HepG2 (cell line): ENCODE measurements around the gene PXT1. TPM values are rescaled to one million over a fixed set of nuclear protein-coding genes. Genes with fewer than 3 reads are reported as not detected.
A peak's percentile ranks its signal among the peaks of the same experiment; 100 is the strongest.

Source experiments
- ARNTL ChIP-seq: sonication (generic); formaldehyde crosslinking; IDR thresholded peaks from 2 replicates; pipeline ENCODE4 v1.4.0; 2020; ENCODE audit warnings: mild to moderate bottlenecking, missing genetic modification reagents
- BATF2 ChIP-seq: sonication (generic); formaldehyde crosslinking; IDR thresholded peaks from 2 replicates; pipeline ENCODE4 v1.8.0; 2022; ENCODE audit warnings: mild to moderate bottlenecking, missing genetic modification reagents, moderate library complexity
- CREM ChIP-seq, 2 experiments: sonication (generic) in 1 of 2; formaldehyde crosslinking in 1 of 2; IDR thresholded peaks; 2 replicates each; pipeline versions ENCODE4 v1.4.0 to v1.6.1; 2016 to 2020; ENCODE audit warnings: antibody characterized with exemption in 1 of 2, mild to moderate bottlenecking in 1 of 2, missing genetic modification reagents in 1 of 2
- DPF2 ChIP-seq: sonication (generic); formaldehyde crosslinking; IDR thresholded peaks from 2 replicates; pipeline ENCODE4 v1.4.0; 2020; ENCODE audit warnings: mild to moderate bottlenecking, low read depth, missing genetic modification reagents, borderline replicate concordance
- DR1 ChIP-seq: sonication (generic); formaldehyde crosslinking; IDR thresholded peaks from 2 replicates; pipeline ENCODE4 v1.8.0; 2021; ENCODE audit warnings: mild to moderate bottlenecking, missing genetic modification reagents, inconsistent platforms
- EHMT2 ChIP-seq: fragments of 200-600 bp; sonication (generic); IDR thresholded peaks from 2 replicates; pipeline ENCODE4 v1.7.0; 2017; ENCODE audit warnings: antibody characterized with exemption, low read depth, low read length, borderline replicate concordance
- FOXA3 ChIP-seq: IDR thresholded peaks from 2 replicates; pipeline ENCODE4 v1.6.1; 2016; ENCODE audit warnings: missing genetic modification reagents, missing compliant biosample characterization
- GTF2F1 ChIP-seq: fragments of 150-350 bp; IDR thresholded peaks from 2 replicates; pipeline ENCODE4 v1.6.1; 2014; ENCODE audit warnings: low read length
- MIER2 ChIP-seq: IDR thresholded peaks from 2 replicates; pipeline ENCODE4 v1.6.1; 2016; ENCODE audit warnings: missing biosample characterization, missing genetic modification reagents
- NCOA2 ChIP-seq: sonication (generic); formaldehyde crosslinking; IDR thresholded peaks from 2 replicates; pipeline ENCODE4 v1.8.0; 2022; ENCODE audit warnings: inconsistent platforms
- NKX3-1 ChIP-seq: sonication (generic); formaldehyde crosslinking; IDR thresholded peaks from 2 replicates; pipeline ENCODE4 v1.5.0; 2020; ENCODE audit warnings: missing genetic modification reagents
- SMARCE1 ChIP-seq: fragments of 450-650 bp; IDR thresholded peaks from 2 replicates; pipeline ENCODE4 v1.6.1; 2017; ENCODE audit warnings: borderline replicate concordance
- STAG1 ChIP-seq: sonication (generic); formaldehyde crosslinking; IDR thresholded peaks from 2 replicates; pipeline ENCODE4 v1.4.0; 2020; ENCODE audit warnings: missing genetic modification reagents
- TMF1 ChIP-seq: sonication (generic); formaldehyde crosslinking; IDR thresholded peaks from 2 replicates; pipeline ENCODE4 v1.8.1; 2022; ENCODE audit warnings: low read depth, missing genetic modification reagents
- YY1 ChIP-seq: IDR thresholded peaks from 2 replicates; pipeline ENCODE4 v1.6.1; 2011; ENCODE audit warnings: low read length, low read depth, moderate library complexity, mild to moderate bottlenecking; ENCODE audit not compliant: insufficient read depth, insufficient replicate concordance
- ZBTB25 ChIP-seq: IDR thresholded peaks from 2 replicates; pipeline ENCODE4 v1.6.1; 2018; ENCODE audit warnings: missing genetic modification reagents
- ZMAT3 ChIP-seq: sonication (generic); formaldehyde crosslinking; conservative IDR thresholded peaks from 2 replicates; pipeline ENCODE4 v1.7.0; 2021; ENCODE audit warnings: missing genetic modification reagents
- ZNF142 ChIP-seq: sonication (generic); formaldehyde crosslinking; IDR thresholded peaks from 2 replicates; pipeline ENCODE4 v1.4.0; 2020; ENCODE audit warnings: missing genetic modification reagents
- ZNF230 ChIP-seq: sonication (generic); formaldehyde crosslinking; IDR thresholded peaks from 2 replicates; pipeline ENCODE4 v1.4.0; 2020; ENCODE audit warnings: mild to moderate bottlenecking, missing genetic modification reagents
- ZNF367 ChIP-seq: sonication (generic); formaldehyde crosslinking; IDR thresholded peaks from 2 replicates; pipeline ENCODE4 v1.4.0; 2020; ENCODE audit warnings: missing genetic modification reagents, borderline replicate concordance
- ZNF44 ChIP-seq: sonication (generic); formaldehyde crosslinking; IDR thresholded peaks from 2 replicates; pipeline ENCODE4 v1.5.1; 2020; ENCODE audit warnings: mild to moderate bottlenecking, missing genetic modification reagents
- ZNF543 ChIP-seq: sonication (generic); formaldehyde crosslinking; IDR thresholded peaks from 2 replicates; pipeline ENCODE4 v1.4.0; 2020; ENCODE audit warnings: mild to moderate bottlenecking, missing genetic modification reagents
- ZNF841 ChIP-seq: sonication (generic); formaldehyde crosslinking; IDR thresholded peaks from 2 replicates; pipeline ENCODE4 v1.8.1; 2023; ENCODE audit warnings: missing genetic modification reagents, borderline replicate concordance
- ZNF883 ChIP-seq: sonication (generic); formaldehyde crosslinking; IDR thresholded peaks from 2 replicates; pipeline ENCODE4 v1.5.1; 2020; ENCODE audit warnings: mild to moderate bottlenecking, missing genetic modification reagents; ENCODE audit errors: not compliant biosample characterization
- ZSCAN29 ChIP-seq: sonication (generic); formaldehyde crosslinking; conservative IDR thresholded peaks from 2 replicates; pipeline ENCODE4 v1.4.0; 2020; ENCODE audit warnings: mild to moderate bottlenecking, missing genetic modification reagents
- polyA plus RNA-seq, 8 experiments: library from polyadenylated mRNA; depleted of rRNA in 3 of 8; stranded (reverse) in 7 of 8; unstranded in 1 of 8; fragments of >200 nt; fragmentation: Illumina TruSeq in 4 of 8; extraction: Trizol in 4 of 8; gene quantifications; 2 replicates each; pipeline versions ENCODE4 v1.2.1 to v1.2.3, GENCODE V29; 2011 to 2016; ENCODE audit warnings: low read depth in 4 of 8, missing spikeins in 1 of 8, mixed read lengths in 1 of 8; ENCODE audit not compliant: insufficient read depth in 1 of 8
- total RNA-seq, 5 experiments: library from RNA; depleted of rRNA; stranded (reverse); fragments of >200 nt; fragmentation: Illumina TruSeq; extraction: Trizol; gene quantifications; 2 replicates each; pipeline ENCODE4 v1.2.3, GENCODE V29; 2016; ENCODE audit warnings: low read depth in 1 of 5

PXT1 gene
- total and polyA plus RNA-seq, 2 of the 13 experiments (the other 11 are each of a cell fraction or from before 2014, with no cell fraction given) = 0.04 TPM; not detected in 1

GRCh38 chr6:36441307-36441894 is 1.3 kb downstream of the PXT1 start (continued):
- TF ChIP-seq BATF2 (CRISPR knock-in tag) = no peak
- TF ChIP-seq DPF2 (CRISPR knock-in tag) = no peak
- TF ChIP-seq ZBTB25 (CRISPR knock-in tag) = peak; percentile 73; the same call in 1 of the 2 replicates
- TF ChIP-seq ZNF142 (CRISPR knock-in tag) = no peak
- TF ChIP-seq GTF2F1 = 0 out of 2 replicates have a peak, but pooled peaks have one; percentile 52
- TF ChIP-seq SMARCE1 = no peak
- TF ChIP-seq ZNF883 (CRISPR knock-in tag) = no peak
- TF ChIP-seq ZSCAN29 (CRISPR knock-in tag) = no peak
- TF ChIP-seq ZNF543 (CRISPR knock-in tag) = no peak
- peak; percentile 66 for TF ChIP-seq YY1
- peak; percentile 79 for TF ChIP-seq FOXA3 (CRISPR knock-in tag)
- no peak for TF ChIP-seq STAG1 (CRISPR knock-in tag)
- no peak for TF ChIP-seq ARNTL
- 0 out of 2 replicates have a peak, but pooled peaks have one; percentile 35 for TF ChIP-seq MIER2 (CRISPR knock-in tag)
- TF ChIP-seq TMF1 = no peak
- 0 out of 2 replicates have a peak, but pooled peaks have one; percentile 33 for TF ChIP-seq NKX3-1 (CRISPR knock-in tag)
- TF ChIP-seq ZNF841 (CRISPR knock-in tag) = no peak
- no peak for TF ChIP-seq DR1 (CRISPR knock-in tag)
- TF ChIP-seq ZNF44 (CRISPR knock-in tag) = no peak
- TF ChIP-seq ZNF230 (CRISPR knock-in tag) = no peak
- peak; percentile 94 for TF ChIP-seq CREM (IDR thresholded peaks at IDR 0.05)
- TF ChIP-seq CREM (CRISPR knock-in tag; IDR thresholded peaks at IDR 0.05) = 0 out of 2 replicates have a peak, but pooled peaks have one; percentile 36
- no peak for TF ChIP-seq EHMT2
- TF ChIP-seq ZMAT3 (CRISPR knock-in tag) = no peak
- TF ChIP-seq NCOA2 (CRISPR knock-in tag) = peak; percentile 41; the same call in 1 of the 2 replicates
- TF ChIP-seq ZNF367 (CRISPR knock-in tag) = no peak
